Measurements from ENCODE around the gene PDZD2.
"Not testable (repeated sequence)": the region's sequence is repeated elsewhere in the genome, so short reads cannot be mapped to it uniquely, and the experiment has no call there.

PDZD2 gene

DNA sequence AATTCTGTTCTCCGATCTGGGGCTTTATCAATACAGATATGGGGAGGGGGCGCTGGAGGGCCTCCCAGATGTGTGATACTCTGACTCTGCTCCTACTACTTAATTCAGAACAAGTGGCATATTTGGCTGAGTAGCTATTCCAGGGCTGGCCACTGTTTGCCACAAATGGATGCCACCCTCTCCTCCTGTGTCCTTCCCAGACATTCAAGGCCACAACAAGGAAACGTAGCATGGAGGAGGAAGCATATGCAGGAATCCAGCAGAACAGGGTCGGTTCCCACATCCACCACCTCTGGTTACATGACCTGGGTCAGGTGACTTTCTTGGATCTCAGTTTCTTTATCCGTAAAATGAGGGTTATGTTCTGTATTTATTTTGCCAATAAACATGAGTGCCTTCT lies 404.2 kb downstream of the PDZD2 start:
- DNase-seq (ENCODE audit: low spot score), result no peak

DNA sequence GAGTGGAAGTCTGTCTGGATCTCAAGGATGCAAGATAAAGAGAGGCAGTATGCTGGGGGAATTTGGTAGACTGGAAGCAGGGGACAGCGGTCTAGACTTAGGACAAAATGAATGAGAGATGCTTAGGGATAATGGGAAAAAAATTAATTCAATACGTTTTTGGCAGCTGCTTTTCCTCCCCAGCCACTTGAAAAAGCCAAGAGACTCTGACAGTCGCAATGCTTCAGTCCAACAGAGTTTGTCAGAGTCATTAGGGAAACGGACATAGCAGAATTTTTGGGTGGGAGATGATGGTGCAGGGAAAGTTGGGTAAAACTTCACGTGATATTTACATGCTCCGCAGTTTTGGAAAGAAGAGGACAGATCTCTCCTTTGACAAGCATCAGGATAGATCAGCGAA lies 405.5 kb downstream of the PDZD2 start:
- DNase-seq (ENCODE audit: low spot score), result no peak

DNA sequence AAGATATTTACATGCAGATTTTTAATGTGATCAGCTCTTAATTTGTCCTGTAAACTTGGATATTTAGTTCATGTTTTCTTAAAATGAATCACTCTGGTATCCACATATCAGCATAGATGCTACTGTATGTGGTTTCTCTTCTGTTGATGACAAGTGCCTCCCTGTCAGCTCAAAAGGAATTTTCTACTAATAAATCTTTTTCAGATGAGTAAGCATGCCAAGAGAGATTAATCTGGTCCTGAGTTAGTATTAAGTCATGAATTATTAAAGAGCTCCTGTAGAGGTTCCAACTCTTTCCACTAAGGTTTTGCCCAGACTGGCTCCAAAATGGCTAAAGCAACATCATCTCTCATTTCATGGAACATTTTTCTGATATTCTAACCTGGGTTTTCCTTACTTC lies 406.0 kb downstream of the PDZD2 start:
- no peak for DNase-seq (ENCODE audit: low spot score)

GRCh38 chr5:32047056-32047455 lies 408.1 kb downstream of the PDZD2 start:
- DNase-seq (ENCODE audit: low spot score), result no peak

DNA sequence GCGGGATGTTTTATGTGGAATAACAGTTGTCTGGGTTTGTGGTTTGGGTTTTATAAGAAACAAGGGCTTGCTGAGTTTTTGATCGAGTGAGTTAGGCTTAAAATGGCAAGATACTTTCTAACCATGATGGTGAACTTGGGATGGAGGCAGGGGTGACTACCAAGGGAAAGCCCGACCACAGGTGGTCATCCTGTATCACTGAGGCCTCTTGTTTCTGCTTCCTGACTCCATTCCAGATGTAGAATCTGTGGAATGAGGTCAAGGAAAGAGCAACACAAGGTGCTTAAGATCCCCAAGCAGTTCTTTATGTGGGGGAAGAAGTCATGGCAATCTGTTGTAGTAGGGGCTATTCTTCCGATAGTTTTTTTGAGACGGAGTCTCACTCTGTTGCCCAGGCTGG lies 412.9 kb downstream of the PDZD2 start:
- no peak for DNase-seq (ENCODE audit: low spot score)

DNA sequence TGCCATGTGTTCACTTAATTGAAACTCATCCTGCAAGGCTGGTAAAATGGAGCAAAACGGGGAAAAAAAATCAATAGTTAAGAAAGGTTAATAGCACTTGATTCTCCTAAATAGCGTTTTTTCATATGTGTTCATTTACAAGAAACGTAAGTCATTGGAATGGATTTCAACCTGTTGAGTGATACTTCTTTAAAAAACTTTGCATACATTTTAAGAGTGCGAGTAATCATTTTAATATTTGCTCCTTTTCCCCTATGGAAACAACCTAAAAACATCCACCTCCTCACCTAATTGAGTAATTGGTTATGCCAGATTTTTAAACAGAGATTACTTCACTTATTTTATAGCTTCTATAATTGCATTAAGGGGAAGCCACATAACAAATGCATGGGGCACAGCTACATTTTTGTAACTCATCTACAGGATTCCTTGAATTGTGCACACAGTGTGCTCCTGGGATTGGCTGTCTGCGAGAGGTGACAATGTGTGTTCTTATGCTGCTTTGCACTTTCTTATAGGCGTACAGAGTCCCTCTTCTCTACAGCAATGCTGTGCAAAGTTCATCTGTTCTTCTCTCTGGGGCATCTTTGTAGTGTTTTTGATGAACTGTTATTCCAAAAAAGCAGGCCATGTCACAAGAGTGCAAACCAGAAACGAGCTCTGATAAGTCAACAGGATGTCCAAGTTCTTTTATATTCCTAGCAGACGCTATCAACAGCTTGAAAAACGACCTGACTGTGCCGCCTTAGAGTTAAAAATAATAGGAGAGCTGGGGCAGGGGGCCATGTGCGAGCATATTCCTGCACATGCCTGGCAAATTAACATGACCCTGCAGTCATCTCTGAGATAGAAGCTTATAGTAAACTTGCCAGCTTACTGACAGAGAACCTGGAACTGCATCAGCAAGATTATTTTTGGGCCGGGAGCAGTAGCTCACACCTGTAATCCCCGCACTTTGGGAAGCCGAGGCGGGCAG lies 417.2 kb downstream of the PDZD2 start:
- no peak for DNase-seq (ENCODE audit: low spot score)

- no peak for DNase-seq (ENCODE audit: low spot score)
Observed at GRCh38 chr5:32057187-32058096, 418.5 kb downstream of the PDZD2 start.

- DNase-seq (ENCODE audit: low spot score), result no peak
Observed at GRCh38 chr5:32058101-32058500, 419.2 kb downstream of the PDZD2 start.

DNA sequence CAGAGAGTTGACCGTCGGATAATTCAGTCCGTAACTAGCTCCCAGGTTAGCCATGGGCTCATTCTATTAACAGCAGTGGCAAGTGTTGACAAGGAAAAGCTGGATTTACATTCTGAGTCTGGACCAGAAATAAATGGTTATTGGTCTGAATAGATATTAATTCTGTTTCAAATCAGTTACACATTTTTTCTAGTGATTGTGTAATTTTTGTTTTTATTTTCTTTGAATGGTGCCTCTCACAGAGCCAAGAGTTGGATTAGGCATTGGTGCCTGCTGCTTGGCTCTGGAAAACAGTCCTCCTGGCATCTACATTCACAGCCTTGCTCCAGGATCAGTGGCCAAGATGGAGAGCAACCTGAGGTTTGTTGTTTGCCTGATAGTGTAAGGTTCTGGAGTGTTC lies 420.1 kb downstream of the PDZD2 start:
- no peak for DNase-seq (ENCODE audit: low spot score)

DNA sequence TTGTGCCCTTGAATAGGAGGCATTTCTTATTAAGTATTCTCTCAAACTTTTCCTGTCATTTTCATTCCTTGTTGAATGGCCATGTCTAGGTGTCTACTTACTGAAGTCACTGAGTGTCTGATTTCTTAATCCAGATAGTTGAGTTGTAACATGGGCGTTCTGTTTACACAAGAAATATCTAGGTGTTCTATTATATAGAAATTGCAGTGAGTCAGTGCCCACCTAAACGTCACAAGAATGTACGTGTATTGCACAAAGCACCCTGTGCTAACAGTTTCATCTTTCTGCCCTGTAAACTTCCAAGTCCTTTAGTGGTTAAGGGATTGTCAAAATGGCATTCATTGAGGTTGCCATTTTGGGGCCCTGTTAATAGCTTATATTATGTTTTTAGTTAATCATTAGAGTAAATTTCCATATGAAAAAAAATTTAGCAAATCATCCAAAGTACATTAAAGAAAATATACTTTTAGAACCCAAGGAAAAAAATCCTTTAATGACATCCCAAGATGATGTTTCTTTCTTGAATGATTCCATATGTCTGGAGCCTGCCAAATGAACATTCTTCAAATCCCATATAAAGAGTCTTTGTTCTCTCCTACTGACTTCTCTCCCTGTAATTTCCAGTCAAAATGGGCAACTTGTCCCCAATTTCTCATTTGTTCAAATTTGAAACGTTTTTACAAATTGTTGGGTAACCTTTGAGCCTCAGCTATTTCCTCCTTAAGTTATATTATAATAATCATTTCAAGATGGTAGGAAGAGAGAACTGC lies 421.0 kb downstream of the PDZD2 start:
- no peak for DNase-seq (ENCODE audit: low spot score)

DNA sequence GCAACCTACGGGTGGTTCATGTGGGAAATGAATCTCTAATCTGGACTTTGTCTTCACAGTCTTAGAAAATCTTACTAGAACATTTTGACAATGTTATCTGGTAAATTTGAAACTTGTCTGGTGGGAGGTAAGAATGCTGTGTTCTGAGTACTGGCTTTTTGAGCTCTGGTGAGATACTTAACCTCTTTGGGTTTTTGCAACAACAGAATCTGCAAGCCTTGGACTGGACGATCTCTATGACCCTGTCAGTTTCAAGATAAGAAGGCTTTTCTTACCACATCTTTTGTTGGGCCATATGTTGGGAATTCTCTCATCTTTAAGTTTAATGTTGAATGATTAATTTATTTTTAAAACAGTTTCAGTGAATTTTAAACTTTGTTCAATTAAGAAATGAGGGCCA lies 422.3 kb downstream of the PDZD2 start:
- DNase-seq (ENCODE audit: low spot score), result no peak

GRCh38 chr5:32066448-32066847 lies 427.5 kb downstream of the PDZD2 start:
- no peak for DNase-seq (ENCODE audit: low spot score)

DNA sequence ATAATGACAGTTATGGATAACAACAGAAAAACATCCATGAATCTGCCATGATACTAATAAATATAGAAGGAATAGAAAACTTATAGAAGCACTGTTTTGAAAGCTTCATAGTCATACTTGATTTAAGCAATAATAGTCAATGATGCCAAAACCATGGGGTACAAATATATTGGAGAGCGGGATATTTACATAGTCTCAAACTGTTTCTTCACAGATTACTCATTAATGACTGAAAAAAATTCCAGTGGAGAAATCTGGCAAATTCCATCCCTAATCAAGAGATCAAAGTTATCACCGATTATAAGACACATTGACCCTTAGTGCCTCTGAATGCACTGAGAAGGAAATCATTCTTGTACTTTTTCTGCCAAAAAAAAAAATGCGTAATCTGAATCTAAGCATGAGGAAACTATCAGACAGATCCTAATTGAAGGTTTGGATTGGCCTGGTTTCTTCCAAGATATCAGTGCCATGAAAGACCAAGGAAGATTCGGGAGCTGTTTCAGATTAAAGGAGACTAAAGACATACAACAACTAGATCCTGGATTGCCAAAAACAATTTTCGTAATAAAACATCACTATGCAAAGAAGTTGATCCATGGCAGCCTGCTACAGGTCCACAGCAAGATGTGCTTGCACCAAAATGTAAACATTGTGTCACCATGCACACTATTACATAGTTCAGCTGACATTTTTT lies 429.0 kb downstream of the PDZD2 start:
- no peak for DNase-seq (ENCODE audit: low spot score)

- DNase-seq (ENCODE audit: low spot score), result no peak
Observed at GRCh38 chr5:32068561-32068960, 429.6 kb downstream of the PDZD2 start.

- no peak for DNase-seq (ENCODE audit: low spot score)
Observed at GRCh38 chr5:32069396-32069795, 430.5 kb downstream of the PDZD2 start.

- DNase-seq (ENCODE audit: low spot score), result no peak
Observed at GRCh38 chr5:32071351-32071944, 432.5 kb downstream of the PDZD2 start.

- DNase-seq (ENCODE audit: low spot score), result no peak
Observed at GRCh38 chr5:32072054-32072453, 433.1 kb downstream of the PDZD2 start.

DNA sequence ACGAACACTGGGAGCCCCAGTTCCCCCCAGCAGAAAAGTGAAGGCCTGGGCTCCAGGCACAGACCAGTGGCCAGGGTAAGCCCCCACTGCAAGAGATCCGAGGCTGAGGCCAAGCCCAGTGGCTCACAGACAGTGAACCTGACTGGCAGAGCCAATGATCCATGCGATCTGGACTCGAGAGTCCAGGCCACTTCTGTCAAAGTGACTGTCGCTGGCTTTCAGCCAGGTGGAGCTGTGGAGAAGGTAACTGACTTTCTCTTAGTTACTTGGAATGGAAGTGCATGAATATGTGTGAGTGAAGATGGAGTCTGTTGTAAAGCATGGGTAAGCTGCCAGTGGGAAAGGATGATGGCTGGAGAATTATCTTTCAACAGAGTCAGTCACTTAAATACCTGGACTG lies 435.5 kb downstream of the PDZD2 start:
- DNase-seq (ENCODE audit: low spot score), result no peak

DNA sequence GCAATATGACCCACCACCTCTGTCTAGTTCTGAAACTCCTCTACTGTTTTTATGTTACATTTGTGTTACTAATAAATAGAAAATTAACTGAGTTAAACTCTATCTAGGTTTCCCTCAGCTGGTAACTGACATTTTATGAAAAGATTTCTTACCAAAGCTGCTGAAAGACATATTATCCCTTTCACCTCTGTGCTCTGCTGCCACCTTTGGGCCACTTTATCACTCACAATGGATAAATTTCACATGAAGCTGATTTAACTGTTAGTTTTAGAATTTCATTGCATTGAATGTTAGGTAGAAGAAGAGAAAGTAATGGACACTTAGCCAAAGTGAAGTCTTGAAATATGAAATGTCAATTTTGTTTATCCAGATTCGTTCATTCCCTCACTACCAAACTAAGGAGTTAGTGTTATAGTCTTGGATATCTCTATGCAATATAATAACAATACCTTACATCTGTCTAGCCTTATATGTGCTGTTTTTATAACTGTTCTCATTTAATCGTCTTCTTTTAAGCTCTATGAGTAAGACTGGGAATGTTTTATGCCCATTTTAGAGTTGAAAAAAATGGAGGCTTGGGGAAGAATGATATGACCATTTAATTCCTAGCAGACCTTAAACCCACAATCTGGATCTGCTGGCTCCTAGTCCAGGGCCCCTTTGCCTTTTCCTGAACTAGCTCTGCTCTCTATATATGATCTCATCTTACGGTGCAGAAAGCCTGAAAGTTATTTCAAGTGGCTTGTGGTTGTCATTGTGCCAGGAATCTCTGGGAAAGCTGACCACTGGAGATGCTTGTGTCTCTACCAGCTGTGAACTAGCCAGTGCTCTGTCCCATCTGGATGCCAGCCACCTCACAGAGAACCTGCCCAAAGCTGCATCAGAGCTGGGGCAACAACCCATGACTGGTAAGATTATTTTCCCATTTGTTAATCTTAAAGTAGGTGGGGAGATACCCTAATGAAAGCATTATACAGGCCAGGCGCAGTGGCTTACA lies 438.1 kb downstream of the PDZD2 start:
- DNase-seq (ENCODE audit: low spot score), result peak; percentile 28

- not testable (repeated sequence) for DNase-seq (ENCODE audit: low spot score)
Observed at GRCh38 chr5:32078855-32079254, 439.9 kb downstream of the PDZD2 start.
